CD8-positive, alpha-beta memory T cell (primary cell): ENCODE data around the gene SLC17A2. TPM values are rescaled to one million over a fixed set of nuclear protein-coding genes. Genes with fewer than 3 reads are reported as not detected.

Source experiments
- CTCF ChIA-PET: fragments of 350-600 bp; sonication (Branson Sonifier 250); formaldehyde crosslinking; loops from one replicate; lab custom pipeline; 2021; ENCODE audit warnings: antibody characterized with exemption; lab: Charles Lee
- POLR2A ChIA-PET: fragments of 350-600 bp; sonication (Branson Sonifier 250); formaldehyde crosslinking; loops from one replicate; lab custom pipeline; 2021; ENCODE audit warnings: antibody characterized with exemption; lab: Charles Lee
- DNase-seq, 5 donors: peaks; one replicate each; pipeline versions ENCODE4 v3.0.0 to v3.0.0-alpha.2; 2020 to 2022; ENCODE audit warnings: mixed read lengths in 1 of 5
- H3K27ac ChIP-seq: one replicate; pipeline ENCODE4 v1.7.0; 2013; ENCODE audit warnings: low read depth, mild to moderate bottlenecking, low read length, moderate library complexity
- H3K27me3 ChIP-seq: 2 replicates; pipeline ENCODE4 v1.7.0; 2013; ENCODE audit warnings: low read length, mild to moderate bottlenecking; ENCODE audit not compliant: insufficient read depth, poor library complexity, severe bottlenecking
- H3K36me3 ChIP-seq: 2 replicates; pipeline ENCODE4 v1.7.0; 2013; ENCODE audit warnings: mild to moderate bottlenecking, low read length, moderate library complexity; ENCODE audit not compliant: insufficient read depth
- H3K4me1 ChIP-seq: 2 replicates; pipeline ENCODE4 v1.7.0; 2013; ENCODE audit warnings: mild to moderate bottlenecking, low read length, moderate library complexity; ENCODE audit not compliant: insufficient read depth
- H3K4me3 ChIP-seq: 2 replicates; pipeline ENCODE4 v1.7.0; 2013; ENCODE audit warnings: mild to moderate bottlenecking, low read length
- H3K9me3 ChIP-seq: 2 replicates; pipeline ENCODE4 v1.7.0; 2013; ENCODE audit warnings: mild to moderate bottlenecking, low read length
- H3K27ac Mint-ChIP-seq, 8 donors: one replicate each; pipeline ENCODE4 v1.8.0; 2020 to 2021; ENCODE audit warnings: mixed read lengths in 8 of 8, mild to moderate bottlenecking in 6 of 8, inconsistent platforms in 3 of 8, moderate library complexity in 3 of 8
- H3K27me3 Mint-ChIP-seq, 2 donors: one replicate each; pipeline ENCODE4 v1.8.0; 2020 to 2021; ENCODE audit warnings: mixed read lengths in 2 of 2, mild to moderate bottlenecking in 1 of 2, moderate library complexity in 1 of 2
- H3K36me3 Mint-ChIP-seq, 3 donors: one replicate each; pipeline ENCODE4 v1.8.0; 2020 to 2021; ENCODE audit warnings: mixed read lengths in 3 of 3, inconsistent platforms in 1 of 3, mild to moderate bottlenecking in 1 of 3
- H3K4me1 Mint-ChIP-seq, 3 donors: one replicate each; pipeline ENCODE4 v1.8.0; 2020 to 2021; ENCODE audit warnings: mixed read lengths in 3 of 3, inconsistent platforms in 1 of 3, mild to moderate bottlenecking in 1 of 3
- H3K4me3 Mint-ChIP-seq, 7 donors: one replicate each; pipeline ENCODE4 v1.8.0; 2020 to 2021; ENCODE audit warnings: mixed read lengths in 7 of 7, mild to moderate bottlenecking in 6 of 7, moderate library complexity in 4 of 7, inconsistent platforms in 2 of 7
- H3K9me3 Mint-ChIP-seq, 5 donors: one replicate each; pipeline ENCODE4 v1.8.0; 2020 to 2022; ENCODE audit warnings: mixed read lengths in 5 of 5, mild to moderate bottlenecking in 3 of 5, moderate library complexity in 2 of 5, inconsistent platforms in 1 of 5
- polyA plus RNA-seq: library from polyadenylated mRNA; unstranded; fragments of 300-500 nt; fragmentation: Illumina TruSeq; gene quantifications from one replicate; pipeline ENCODE4 v1.2.3, GENCODE V29; 2021
- total RNA-seq, 2 experiments: library from RNA; stranded (reverse); gene quantifications; one replicate each; pipeline ENCODE4 v1.2.3, GENCODE V29; 2021

SLC17A2 gene
- total and polyA plus RNA-seq, 3 experiments from 2014 or later: not detected

DNA sequence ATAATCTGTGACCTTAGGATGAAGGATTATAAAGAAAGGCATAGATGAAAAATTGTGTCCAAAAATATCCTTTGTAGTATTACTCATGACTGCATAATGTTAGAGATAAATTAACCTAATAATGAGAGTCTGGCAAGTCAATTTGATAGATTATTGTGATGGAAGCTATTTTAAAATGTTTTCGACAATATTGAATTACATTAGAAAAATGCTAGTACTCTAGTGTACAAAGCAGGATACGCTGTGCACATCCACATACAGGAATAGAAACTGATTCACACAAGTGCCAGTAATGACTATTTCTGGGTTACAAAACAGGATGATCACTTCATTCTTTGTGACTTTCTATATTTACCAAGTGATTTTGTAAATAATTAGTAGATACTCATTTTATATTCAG is 3.3 kb downstream of the SLC17A2 start:
- no peak overlapping the region for H3K27ac Mint-ChIP-seq
- H3K27ac ChIP-seq: no peak overlapping the region
- H3K9me3 Mint-ChIP-seq: no peaks in the 10 kb centered on the region
- H3K36me3 ChIP-seq: no peaks in the 10 kb centered on the region
- no peaks in the 10 kb centered on the region for H3K27me3 ChIP-seq
- no peak overlapping the region for H3K4me3 ChIP-seq
- peaks cover 0 to 9% of the 10 kb centered on the region in 2 donors for H3K27me3 Mint-ChIP-seq
- ChIA-PET CTCF (no interaction called here), POLR2A (interaction anchor here (0.6 kb wide), 1 partner anchor 17 kb away, joined by 11 read pairs; no protein-coding TSS in a partner anchor)
- H3K9me3 ChIP-seq: no peaks in the 10 kb centered on the region
- no peak overlapping the region for H3K4me3 Mint-ChIP-seq
- H3K4me1 ChIP-seq: no peaks in the 10 kb centered on the region
- no peak for DNase-seq
- H3K36me3 Mint-ChIP-seq: no peaks in the 10 kb centered on the region
- H3K4me1 Mint-ChIP-seq: no peaks in the 10 kb centered on the region

DNA sequence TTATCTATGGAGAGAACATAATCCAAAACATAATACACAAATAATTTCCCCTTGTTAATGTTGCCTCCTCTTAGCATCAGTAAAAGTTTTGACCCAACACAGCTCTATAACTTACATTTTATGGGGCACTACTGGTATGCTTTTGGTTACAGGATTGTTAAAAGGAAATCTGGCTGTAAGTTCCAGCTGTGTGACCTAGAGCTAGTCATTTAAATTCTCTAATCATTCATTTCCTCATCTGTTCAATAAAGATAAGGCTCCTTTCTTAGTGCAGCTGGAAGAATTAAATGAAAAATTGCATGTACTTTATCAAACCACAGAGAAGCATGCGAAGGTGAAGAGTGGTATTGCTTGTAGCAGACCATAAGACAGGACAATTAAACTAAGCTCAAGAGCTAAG is 4.6 kb downstream of the SLC17A2 start:
- H3K27ac Mint-ChIP-seq: no peak overlapping the region
- H3K36me3 Mint-ChIP-seq: no peaks in the 10 kb centered on the region
- DNase-seq: no peak
- H3K27me3 ChIP-seq: no peaks in the 10 kb centered on the region
- no peak overlapping the region for H3K4me3 Mint-ChIP-seq
- H3K4me1 ChIP-seq: no peaks in the 10 kb centered on the region
- ChIA-PET POLR2A (no interaction called here), CTCF (no interaction called here)
- no peaks in the 10 kb centered on the region for H3K4me1 Mint-ChIP-seq
- no peaks in the 10 kb centered on the region for H3K9me3 Mint-ChIP-seq
- no peak overlapping the region for H3K4me3 ChIP-seq
- H3K9me3 ChIP-seq: no peaks in the 10 kb centered on the region
- H3K27ac ChIP-seq: no peak overlapping the region
- H3K36me3 ChIP-seq: no peaks in the 10 kb centered on the region
- H3K27me3 Mint-ChIP-seq: peaks cover 2 to 16% of the 10 kb centered on the region in 2 donors

DNA sequence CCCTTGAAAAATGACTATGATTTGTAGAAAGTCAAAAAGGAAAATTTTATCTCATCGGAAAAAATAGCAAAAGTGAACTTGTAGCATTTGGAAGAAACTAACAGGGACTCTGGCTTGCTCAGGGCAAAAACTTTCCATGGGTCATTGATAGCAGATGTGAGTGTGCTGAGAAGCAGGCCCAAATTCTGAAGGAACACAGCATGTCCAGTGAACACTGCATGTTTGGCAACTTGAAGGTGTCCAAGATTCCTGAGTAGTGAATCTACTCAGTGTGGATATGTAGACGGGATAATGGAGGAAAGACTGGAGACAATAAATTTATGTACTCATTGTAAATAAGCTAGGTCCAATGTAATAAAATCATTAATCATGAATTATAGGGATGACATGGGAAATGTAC is 8.2 kb downstream of the SLC17A2 start:
- Mint-ChIP-seq H3K36me3 (peaks cover 0 to 2% (median 0%) of the 10 kb centered on the region in 3 donors), H3K9me3 (no peaks in the 10 kb centered on the region), H3K27ac (peak overlapping the region in 1 of 8 donors; percentile 71), H3K27me3 (peaks cover 4 to 16% of the 10 kb centered on the region in 2 donors), H3K4me1 (no peaks in the 10 kb centered on the region), H3K4me3 (no peak overlapping the region)
- Histone ChIP-seq H3K9me3 (no peaks in the 10 kb centered on the region), H3K27me3 (no peaks in the 10 kb centered on the region), H3K4me3 (no peak overlapping the region), H3K4me1 (no peaks in the 10 kb centered on the region), H3K27ac (no peak overlapping the region), H3K36me3 (no peaks in the 10 kb centered on the region)
- ChIA-PET POLR2A (no interaction called here), CTCF (no interaction called here)
- no peak for DNase-seq

DNA sequence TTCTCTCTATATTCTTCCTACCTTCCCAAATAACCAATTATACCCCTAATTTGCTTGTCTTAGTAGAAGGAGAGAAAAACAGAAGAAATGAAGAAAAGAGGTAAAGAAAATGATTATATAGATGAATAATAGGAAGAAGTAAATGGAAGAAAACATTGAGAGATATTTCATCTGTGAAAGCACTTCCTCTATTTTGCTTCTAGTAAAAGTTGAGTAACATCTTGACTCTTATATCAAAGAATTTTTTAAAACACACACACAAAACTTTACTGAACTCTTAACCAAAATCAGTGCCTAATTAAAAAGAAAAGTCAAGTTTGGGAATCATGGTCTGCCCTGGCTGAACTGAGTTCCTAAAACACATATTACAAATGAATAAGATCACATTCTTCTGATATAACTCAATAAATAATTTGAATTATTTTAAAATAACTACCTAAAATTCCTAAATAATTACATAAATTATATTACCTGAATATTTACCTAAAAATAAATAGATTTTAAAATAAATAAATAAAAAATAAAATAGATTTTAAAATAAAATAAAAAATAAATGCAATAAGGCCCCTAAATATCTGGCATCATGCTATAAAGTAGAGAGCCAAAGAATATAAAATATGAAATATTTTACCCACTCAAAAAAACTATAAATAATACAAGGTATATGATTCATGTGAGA is 8.8 kb downstream of the SLC17A2 start:
- no peaks in the 10 kb centered on the region for H3K9me3 ChIP-seq
- POLR2A ChIA-PET: no interaction called here
- no peak overlapping the region for H3K4me3 ChIP-seq
- H3K27ac Mint-ChIP-seq: no peak overlapping the region
- H3K27me3 Mint-ChIP-seq: peaks cover 4 to 19% of the 10 kb centered on the region in 2 donors
- no peaks in the 10 kb centered on the region for H3K4me1 ChIP-seq
- CTCF ChIA-PET: no interaction called here
- no peaks in the 10 kb centered on the region for H3K4me1 Mint-ChIP-seq
- no peak overlapping the region for H3K4me3 Mint-ChIP-seq
- H3K9me3 Mint-ChIP-seq: no peaks in the 10 kb centered on the region
- H3K36me3 ChIP-seq: no peaks in the 10 kb centered on the region
- no peak for DNase-seq
- peaks cover 0 to 2% (median 0%) of the 10 kb centered on the region in 3 donors for H3K36me3 Mint-ChIP-seq
- no peaks in the 10 kb centered on the region for H3K27me3 ChIP-seq
- no peak overlapping the region for H3K27ac ChIP-seq

DNA sequence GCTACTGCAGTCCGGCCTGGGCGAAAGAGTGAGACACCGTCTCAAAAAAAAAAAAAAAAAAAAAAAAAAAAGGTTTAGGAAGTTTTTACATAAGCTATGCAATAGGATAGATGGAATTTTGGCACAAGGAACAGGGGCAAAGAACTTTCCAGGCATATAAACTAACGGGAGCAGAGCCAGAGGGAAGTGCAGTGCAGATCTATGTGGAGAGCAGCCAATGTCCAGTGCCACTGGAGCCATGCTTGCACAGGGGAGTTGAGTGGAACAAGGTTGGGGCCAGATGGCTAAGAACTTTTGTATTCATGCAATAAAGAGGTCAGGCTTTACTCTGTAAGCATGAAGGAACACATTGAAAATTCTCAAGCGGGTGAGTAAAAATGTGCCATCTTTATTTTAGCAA is 10.8 kb downstream of the SLC17A2 start:
- Mint-ChIP-seq H3K4me3 (no peak overlapping the region), H3K27ac (no peak overlapping the region), H3K36me3 (peaks cover 0 to 2% (median 0%) of the 10 kb centered on the region in 3 donors), H3K4me1 (no peaks in the 10 kb centered on the region), H3K9me3 (no peaks in the 10 kb centered on the region), H3K27me3 (peaks cover 8 to 26% of the 10 kb centered on the region in 2 donors)
- ChIA-PET POLR2A (no interaction called here), CTCF (no interaction called here)
- H3K9me3 ChIP-seq: no peaks in the 10 kb centered on the region
- no peak for DNase-seq
- no peak overlapping the region for H3K4me3 ChIP-seq
- H3K36me3 ChIP-seq: no peaks in the 10 kb centered on the region
- H3K4me1 ChIP-seq: no peaks in the 10 kb centered on the region
- no peak overlapping the region for H3K27ac ChIP-seq
- no peaks in the 10 kb centered on the region for H3K27me3 ChIP-seq

DNA sequence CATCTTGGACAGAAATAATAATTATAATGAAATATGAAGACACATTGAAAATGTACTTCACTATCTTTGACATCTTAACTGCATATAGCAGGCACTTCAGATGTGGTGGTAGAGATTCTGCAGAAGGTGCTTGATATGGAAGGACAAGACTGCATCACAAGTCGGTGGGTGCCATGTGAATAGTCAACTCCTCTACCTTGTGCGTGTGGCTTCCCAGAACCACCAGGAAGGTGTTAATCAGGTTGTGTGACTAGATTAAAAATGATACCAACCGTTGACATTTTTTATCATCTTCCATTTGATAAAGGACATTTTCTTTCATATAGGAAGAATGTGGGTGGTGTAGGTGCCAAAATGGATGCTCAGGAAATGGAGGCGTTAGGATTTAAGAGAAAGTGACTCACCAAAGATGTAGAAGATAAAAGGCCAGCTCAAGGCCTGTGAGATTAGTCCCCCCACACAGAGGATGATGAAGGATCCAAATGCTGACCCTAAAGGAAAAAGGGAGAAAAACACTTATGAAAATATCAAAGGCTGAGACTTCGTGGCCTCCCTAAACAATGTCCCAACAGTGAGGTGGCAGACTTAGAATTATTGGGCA is 12.3 kb downstream of the SLC17A2 start:
- Histone ChIP-seq H3K27ac (no peak overlapping the region), H3K4me1 (no peaks in the 10 kb centered on the region), H3K27me3 (no peaks in the 10 kb centered on the region), H3K36me3 (no peaks in the 10 kb centered on the region), H3K9me3 (no peaks in the 10 kb centered on the region), H3K4me3 (no peak overlapping the region)
- no peak for DNase-seq
- peaks cover 8 to 28% of the 10 kb centered on the region in 2 donors for H3K27me3 Mint-ChIP-seq
- H3K4me3 Mint-ChIP-seq: no peak overlapping the region
- no peaks in the 10 kb centered on the region for H3K9me3 Mint-ChIP-seq
- peaks cover 0 to 2% (median 0%) of the 10 kb centered on the region in 3 donors for H3K36me3 Mint-ChIP-seq
- no peak overlapping the region for H3K27ac Mint-ChIP-seq
- POLR2A ChIA-PET: no interaction called here
- CTCF ChIA-PET: no interaction called here
- H3K4me1 Mint-ChIP-seq: no peaks in the 10 kb centered on the region

DNA sequence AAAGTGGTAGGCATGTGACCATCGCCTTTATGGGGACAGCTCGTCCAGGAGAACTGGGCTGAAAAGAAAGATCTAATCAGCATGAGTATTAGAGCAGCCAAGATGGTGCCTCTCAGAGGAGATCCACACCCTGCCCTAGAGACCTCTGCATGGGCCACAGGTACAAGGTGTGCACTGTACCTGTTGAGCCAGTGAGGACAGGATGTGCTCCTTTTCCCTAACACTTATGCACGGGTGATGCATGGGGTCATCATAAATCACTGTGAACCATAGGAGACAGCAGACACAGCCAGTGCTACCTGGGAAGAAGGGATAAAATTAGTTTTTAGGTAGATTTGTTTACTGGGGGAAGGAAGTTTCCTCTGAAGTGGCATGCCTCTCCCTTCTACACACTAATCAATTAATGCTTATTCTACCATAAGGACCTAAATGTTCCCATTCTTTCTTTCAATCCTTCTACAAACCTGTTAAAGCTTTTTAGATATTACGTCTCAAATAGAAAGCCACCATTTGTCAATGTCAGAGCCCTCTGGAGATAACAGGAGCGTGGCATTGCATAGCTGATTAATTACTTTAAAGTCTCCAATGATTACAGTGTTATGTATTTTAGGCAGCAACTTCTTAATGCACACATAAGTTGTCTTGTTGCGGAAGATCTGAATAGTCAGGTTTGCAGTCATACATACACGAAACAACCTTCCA is 13.6 kb downstream of the SLC17A2 start:
- Histone ChIP-seq H3K27me3 (no peaks in the 10 kb centered on the region), H3K4me3 (no peak overlapping the region), H3K9me3 (no peaks in the 10 kb centered on the region), H3K36me3 (no peaks in the 10 kb centered on the region), H3K27ac (no peak overlapping the region), H3K4me1 (no peaks in the 10 kb centered on the region)
- H3K36me3 Mint-ChIP-seq: peaks cover 0 to 2% (median 0%) of the 10 kb centered on the region in 3 donors
- H3K9me3 Mint-ChIP-seq: no peaks in the 10 kb centered on the region
- H3K4me1 Mint-ChIP-seq: no peaks in the 10 kb centered on the region
- no peak overlapping the region for H3K27ac Mint-ChIP-seq
- ChIA-PET POLR2A (no interaction called here), CTCF (no interaction called here)
- H3K27me3 Mint-ChIP-seq: peaks cover 8 to 28% of the 10 kb centered on the region in 2 donors
- DNase-seq: no peak
- no peak overlapping the region for H3K4me3 Mint-ChIP-seq

DNA sequence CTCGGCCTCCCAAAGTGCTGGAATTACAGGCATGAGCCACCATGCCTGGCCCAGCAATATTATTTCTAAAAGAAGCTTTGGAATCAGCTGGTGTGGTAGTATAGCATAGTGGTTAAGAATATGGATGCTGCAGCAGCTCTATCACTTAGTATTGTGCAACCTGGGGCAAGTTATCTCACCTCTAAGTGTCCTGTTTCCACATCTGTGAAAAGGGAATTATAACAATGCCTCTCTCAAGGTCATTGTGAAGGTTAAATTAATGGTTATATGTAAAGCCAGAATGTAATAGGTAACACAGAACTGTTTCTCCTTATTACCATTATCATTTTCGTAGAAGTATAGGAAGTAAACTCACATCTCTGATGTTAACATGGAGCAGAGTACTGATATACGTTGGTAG is 14.2 kb downstream of the SLC17A2 start:
- H3K27ac Mint-ChIP-seq: no peak overlapping the region
- peaks cover 6 to 25% of the 10 kb centered on the region in 2 donors for H3K27me3 Mint-ChIP-seq

More for the DNA sequence above, 14.2 kb downstream of the SLC17A2 start:
- H3K27ac ChIP-seq: no peak overlapping the region
- Mint-ChIP-seq H3K4me1 (no peaks in the 10 kb centered on the region), H3K9me3 (no peaks in the 10 kb centered on the region), H3K36me3 (peaks cover 0 to 2% (median 0%) of the 10 kb centered on the region in 3 donors), H3K4me3 (no peak overlapping the region)
- no peaks in the 10 kb centered on the region for H3K36me3 ChIP-seq
- H3K9me3 ChIP-seq: no peaks in the 10 kb centered on the region
- H3K27me3 ChIP-seq: no peaks in the 10 kb centered on the region
- ChIA-PET CTCF (no interaction called here), POLR2A (no interaction called here)
- H3K4me1 ChIP-seq: no peaks in the 10 kb centered on the region
- no peak for DNase-seq
- no peak overlapping the region for H3K4me3 ChIP-seq
